Measurements from ENCODE around the gene RUVBL1. TPM values are rescaled to one million over a fixed set of nuclear protein-coding genes. Genes with fewer than 3 reads are reported as not detected.

The RUVBL1 gene
- total and polyA plus RNA-seq, 4 experiments from 2014 or later, result 26.6 to 71.4 (median 46.9) TPM

- Mint-ChIP-seq H3K4me1 (no peaks in the 10 kb centered on the region), H3K36me3 (peaks cover 0 to 4% of the 10 kb centered on the region in 2 donors), H3K4me3 (no peak overlapping the region), H3K27me3 (no peaks in the 10 kb centered on the region), H3K9me3 (peaks cover 0 to 3% (median 0%) of the 10 kb centered on the region in 8 donors), H3K27ac (no peak overlapping the region)
- H3K36me3 ChIP-seq (ENCODE audit: insufficient read depth, low read length), result no peaks in the 10 kb centered on the region
- H3K27ac ChIP-seq (ENCODE audit: low read depth, low read length), result no peak overlapping the region
- ChIA-PET CTCF (ENCODE audit: partially characterized antibody) (no interaction called here), POLR2A (ENCODE audit: partially characterized antibody) (interaction anchor here (2.3 kb wide), 1 partner anchor 20 kb away, joined by 7 read pairs; the partner anchor contains the start of gene RUVBL1)
- no peak overlapping the region for H3K4me3 ChIP-seq (ENCODE audit: low read length in 2 of 2)
- H3K4me1 ChIP-seq (ENCODE audit: insufficient read depth, low read length), result no peaks in the 10 kb centered on the region
- H3K27me3 ChIP-seq (ENCODE audit: insufficient read depth, low read length), result no peaks in the 10 kb centered on the region
- intact Hi-C loops (cut with micrococcal nuclease), result no loop called here
- DNase-seq, result no peak
- no peaks in the 10 kb centered on the region for H3K9me3 ChIP-seq (ENCODE audit: control insufficient read depth in 1 of 2, low read length in 2 of 2)
These were observed 19.9 kb upstream of the RUVBL1 start for GRCh38 chr3:128143496-128143895.

DNA sequence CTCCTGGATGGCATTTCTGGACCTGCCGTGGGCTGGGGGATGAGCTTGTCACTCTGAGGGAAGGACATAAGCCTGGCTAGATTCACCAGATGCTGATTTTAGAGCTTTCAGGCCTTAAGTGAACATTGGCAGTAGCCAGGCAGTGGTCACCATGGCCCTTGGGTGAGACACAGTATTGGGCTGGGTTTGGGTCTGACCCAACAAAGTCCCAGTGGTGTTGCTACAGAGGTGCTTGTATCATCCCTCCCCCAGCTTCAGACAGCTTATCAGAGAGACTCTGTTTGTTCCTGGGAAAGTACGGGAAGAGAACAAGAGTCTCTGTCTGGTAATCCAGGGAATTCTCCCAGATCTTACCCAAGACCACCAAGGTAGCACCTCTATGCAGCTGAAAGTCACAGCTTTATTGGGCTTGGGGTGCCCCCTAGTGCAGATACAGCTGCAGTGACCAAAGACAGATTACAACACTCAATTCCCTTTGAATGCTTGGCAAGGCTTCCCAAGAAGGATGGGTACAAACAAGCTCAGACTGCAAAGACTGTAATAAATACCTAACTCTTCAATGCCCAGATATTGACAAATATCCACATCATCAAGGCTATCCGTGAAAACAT, 9.8 kb upstream of the RUVBL1 start:
- POLR2A ChIA-PET (ENCODE audit: partially characterized antibody), result interaction anchor here (0.7 to 1.4 kb wide), 8 partner anchors 9 to 543 kb away, joined by 3 to 9 read pairs (median 5); partner anchors contain the start of genes RUVBL1 and TPRA1
- H3K27me3 Mint-ChIP-seq, result peaks cover 0 to 5% of the 10 kb centered on the region in 2 donors
- H3K27ac Mint-ChIP-seq, result peak overlapping the region in 3 of 7 donors; percentile 36 to 62 (median 48)
- H3K9me3 ChIP-seq (ENCODE audit: control insufficient read depth in 1 of 2, low read length in 2 of 2), result no peaks in the 10 kb centered on the region
- no peaks in the 10 kb centered on the region for H3K27me3 ChIP-seq (ENCODE audit: insufficient read depth, low read length)
- H3K27ac ChIP-seq (ENCODE audit: low read depth, low read length), result no peak overlapping the region
- H3K4me1 ChIP-seq (ENCODE audit: insufficient read depth, low read length), result no peaks in the 10 kb centered on the region
- H3K4me3 ChIP-seq (ENCODE audit: low read length in 2 of 2), result no peak overlapping the region
- CTCF ChIA-PET (ENCODE audit: partially characterized antibody), result interaction anchor here (0.9 to 5.0 kb wide), 22 partner anchors 10 to 558 kb away, joined by 3 to 256 read pairs (median 6); partner anchors contain the start of gene RUVBL1
- DNase-seq, result peak in 4 of 5 donors; percentile 40 to 57 (median 44)
- H3K9me3 Mint-ChIP-seq, result peaks cover 0 to 3% (median 0%) of the 10 kb centered on the region in 8 donors
- peaks cover 0 to 2% of the 10 kb centered on the region in 2 donors for H3K36me3 Mint-ChIP-seq
- no peaks in the 10 kb centered on the region for H3K36me3 ChIP-seq (ENCODE audit: insufficient read depth, low read length)
- intact Hi-C loops (cut with micrococcal nuclease), result loop anchor here (1.0 kb wide), 2 partner anchors 38 to 57 kb away; no protein-coding TSS in a partner anchor
- H3K4me1 Mint-ChIP-seq, result peaks cover 0 to 3% (median 0%) of the 10 kb centered on the region in 4 donors
- H3K4me3 Mint-ChIP-seq, result no peak overlapping the region

DNA sequence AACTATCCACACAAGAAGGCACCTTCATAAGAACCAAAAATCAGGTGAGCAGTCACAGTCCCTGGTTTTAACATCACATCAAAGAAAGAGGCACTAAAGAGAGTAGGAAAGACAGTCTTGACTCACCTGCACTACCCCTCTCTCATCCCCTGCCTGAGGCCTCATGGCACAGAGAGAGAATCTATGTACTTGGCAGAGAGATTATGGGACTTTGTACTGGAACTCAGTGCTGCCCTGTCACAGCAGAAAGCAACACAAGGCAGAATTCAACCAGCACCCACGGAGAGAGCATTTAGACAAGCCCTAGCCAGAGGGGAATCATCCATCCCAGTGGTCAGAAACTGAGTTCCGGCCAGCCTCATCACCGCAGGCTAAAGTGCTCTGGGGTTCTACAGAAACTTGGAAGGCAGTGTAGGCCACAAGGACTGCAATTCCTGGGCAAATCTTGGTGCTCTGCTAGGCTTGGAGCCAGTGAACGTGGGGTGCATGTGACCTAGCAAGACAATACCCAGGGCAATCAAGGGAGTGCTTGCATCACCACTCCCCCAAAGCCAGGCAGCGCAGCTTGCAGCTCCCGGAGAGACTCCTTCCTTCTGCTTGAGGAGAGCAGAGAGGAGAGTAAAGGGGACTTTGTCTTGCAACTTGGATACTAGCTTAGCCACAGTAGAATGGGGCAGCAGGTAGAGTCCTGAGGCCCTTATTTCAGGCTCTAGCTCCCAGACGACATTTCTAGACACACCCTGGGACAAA, 8.5 kb upstream of the RUVBL1 start:
- intact Hi-C loops (cut with micrococcal nuclease), result no loop called here
- H3K9me3 Mint-ChIP-seq, result peaks cover 0 to 3% (median 0%) of the 10 kb centered on the region in 8 donors
- no peaks in the 10 kb centered on the region for H3K27me3 ChIP-seq (ENCODE audit: insufficient read depth, low read length)
- H3K4me3 ChIP-seq (ENCODE audit: low read length in 2 of 2), result no peak overlapping the region
- H3K4me1 Mint-ChIP-seq, result peaks cover 0 to 3% (median 0%) of the 10 kb centered on the region in 4 donors
- H3K9me3 ChIP-seq (ENCODE audit: control insufficient read depth in 1 of 2, low read length in 2 of 2), result no peaks in the 10 kb centered on the region
- H3K27ac Mint-ChIP-seq, result peak overlapping the region in 4 of 7 donors; percentile 22 to 57 (median 46)
- no peak for DNase-seq
- H3K36me3 Mint-ChIP-seq, result peaks cover 0 to 2% of the 10 kb centered on the region in 2 donors
- H3K36me3 ChIP-seq (ENCODE audit: insufficient read depth, low read length), result no peaks in the 10 kb centered on the region
- peaks cover 0 to 5% of the 10 kb centered on the region in 2 donors for H3K27me3 Mint-ChIP-seq
- H3K4me3 Mint-ChIP-seq, result no peak overlapping the region
- CTCF ChIA-PET (ENCODE audit: partially characterized antibody), result interaction anchor here (1.3 to 5.0 kb wide), 8 partner anchors 9 to 557 kb away, joined by 3 to 256 read pairs (median 10); partner anchors contain the start of gene RUVBL1
- no peak overlapping the region for H3K27ac ChIP-seq (ENCODE audit: low read depth, low read length)
- POLR2A ChIA-PET (ENCODE audit: partially characterized antibody), result no interaction called here
- H3K4me1 ChIP-seq (ENCODE audit: insufficient read depth, low read length), result no peaks in the 10 kb centered on the region

- CTCF ChIA-PET (ENCODE audit: partially characterized antibody), result interaction anchor here (0.6 to 5.8 kb wide), 3 partner anchors 12 to 36 kb away, joined by 3 to 48 read pairs (median 4); no protein-coding TSS in a partner anchor
- H3K36me3 ChIP-seq (ENCODE audit: insufficient read depth, low read length), result no peaks in the 10 kb centered on the region
- H3K27me3 Mint-ChIP-seq, result no peaks in the 10 kb centered on the region
- peaks cover 0 to 3% (median 0%) of the 10 kb centered on the region in 8 donors for H3K9me3 Mint-ChIP-seq
- peaks cover 7% of the 10 kb centered on the region for H3K4me1 ChIP-seq (ENCODE audit: insufficient read depth, low read length)
- no peak overlapping the region for H3K27ac ChIP-seq (ENCODE audit: low read depth, low read length)
- H3K4me3 ChIP-seq (ENCODE audit: low read length in 2 of 2), result no peak overlapping the region
- no peak for DNase-seq
- intact Hi-C loops (cut with micrococcal nuclease), result no loop called here
- H3K36me3 Mint-ChIP-seq, result peaks cover 0 to 9% of the 10 kb centered on the region in 2 donors
- H3K27me3 ChIP-seq (ENCODE audit: insufficient read depth, low read length), result no peaks in the 10 kb centered on the region
- H3K4me1 Mint-ChIP-seq, result peaks cover 5 to 15% (median 13%) of the 10 kb centered on the region in 4 donors
- no peaks in the 10 kb centered on the region for H3K9me3 ChIP-seq (ENCODE audit: control insufficient read depth in 1 of 2, low read length in 2 of 2)
- POLR2A ChIA-PET (ENCODE audit: partially characterized antibody), result no interaction called here
- no peak overlapping the region for H3K4me3 Mint-ChIP-seq
- peak overlapping the region in 3 of 7 donors; percentile 29 to 68 (median 61) for H3K27ac Mint-ChIP-seq
These were observed 4.6 kb upstream of the RUVBL1 start for GRCh38 chr3:128128251-128128650.

GRCh38 chr3:128127236-128127635, 3.6 kb upstream of the RUVBL1 start:
- peaks cover 0 to 9% of the 10 kb centered on the region in 2 donors for H3K36me3 Mint-ChIP-seq
- Histone ChIP-seq H3K27ac (ENCODE audit: low read depth, low read length) (no peak overlapping the region), H3K4me3 (ENCODE audit: low read length in 2 of 2) (no peak overlapping the region), H3K4me1 (ENCODE audit: insufficient read depth, low read length) (peaks cover 16% of the 10 kb centered on the region), H3K27me3 (ENCODE audit: insufficient read depth, low read length) (no peaks in the 10 kb centered on the region), H3K36me3 (ENCODE audit: insufficient read depth, low read length) (no peaks in the 10 kb centered on the region), H3K9me3 (ENCODE audit: control insufficient read depth in 1 of 2, low read length in 2 of 2) (no peaks in the 10 kb centered on the region)
- no peak for DNase-seq
- H3K4me1 Mint-ChIP-seq, result peaks cover 8 to 24% (median 19%) of the 10 kb centered on the region in 4 donors
- ChIA-PET POLR2A (ENCODE audit: partially characterized antibody) (no interaction called here), CTCF (ENCODE audit: partially characterized antibody) (interaction anchor here (1.1 to 5.8 kb wide), 2 partner anchors 17 to 31 kb away, joined by 3 to 48 read pairs; no protein-coding TSS in a partner anchor)
- H3K27ac Mint-ChIP-seq, result peak overlapping the region in 5 of 7 donors; percentile 69 to 89 (median 85)
- H3K27me3 Mint-ChIP-seq, result no peaks in the 10 kb centered on the region
- H3K9me3 Mint-ChIP-seq, result peaks cover 0 to 3% (median 0%) of the 10 kb centered on the region in 8 donors
- intact Hi-C loops (cut with micrococcal nuclease), result no loop called here
- H3K4me3 Mint-ChIP-seq, result peak overlapping the region in 1 of 8 donors; percentile 22

GRCh38 chr3:128123156-128123537, 465 bp downstream of the RUVBL1 start:
- no peaks in the 10 kb centered on the region for H3K9me3 ChIP-seq (ENCODE audit: control insufficient read depth in 1 of 2, low read length in 2 of 2)
- H3K27ac ChIP-seq (ENCODE audit: low read depth, low read length), result peak overlapping the region; percentile 78
- Mint-ChIP-seq H3K27ac (peak overlapping the region; percentile 91 to 99 (median 97)), H3K4me1 (peaks cover 20 to 36% (median 27%) of the 10 kb centered on the region in 4 donors), H3K4me3 (peak overlapping the region; percentile 94 to 98 (median 96)), H3K9me3 (peaks cover 0 to 2% (median 0%) of the 10 kb centered on the region in 8 donors), H3K36me3 (peaks cover 11 to 28% of the 10 kb centered on the region in 2 donors), H3K27me3 (no peaks in the 10 kb centered on the region)
- POLR2A ChIA-PET (ENCODE audit: partially characterized antibody), result interaction anchor here (1.0 to 3.3 kb wide), 13 partner anchors 10 to 1193 kb away, joined by 3 to 66 read pairs (median 7); partner anchors contain the start of genes EEFSEC, RAB43 and SEC61A1
- peak overlapping the region; percentile 68 to 96 for H3K4me3 ChIP-seq (ENCODE audit: low read length in 2 of 2)
- no peak for DNase-seq
- H3K27me3 ChIP-seq (ENCODE audit: insufficient read depth, low read length), result no peaks in the 10 kb centered on the region
- intact Hi-C loops (cut with micrococcal nuclease), result loop anchor here (1.0 to 5.0 kb wide), 2 partner anchors 11 to 46 kb away; no protein-coding TSS in a partner anchor
- CTCF ChIA-PET (ENCODE audit: partially characterized antibody), result interaction anchor here (1.4 to 3.4 kb wide), 4 partner anchors 10 to 30 kb away, joined by 13 to 38 read pairs (median 20); partner anchors contain the start of gene EEFSEC
- H3K36me3 ChIP-seq (ENCODE audit: insufficient read depth, low read length), result peaks cover 6% of the 10 kb centered on the region
- peaks cover 22% of the 10 kb centered on the region for H3K4me1 ChIP-seq (ENCODE audit: insufficient read depth, low read length)

All from CD4-positive, alpha-beta memory T cell (primary cell).